Stimulated activated CD4-positive, alpha-beta T cell treated with anti-CD3 and anti-CD28 coated beads, Interleukin-12 subunit alpha, Interleukin-12 subunit beta, amount 100 ng/mL, for 48 hours (primary cell): ENCODE data around the gene ACTR2.
"Not testable (repeated sequence)": the region's sequence is repeated elsewhere in the genome, so short reads cannot be mapped to it uniquely, and the experiment has no call there.

Source experiments
- DNase-seq, 3 donors: peaks; one replicate each; pipeline ENCODE4 v3.0.0-alpha.2; 2020; ENCODE audit warnings: low read depth in 2 of 3, low spot score in 1 of 3

ACTR2 gene

GRCh38 chr2:65311049-65311448 is 83.4 kb downstream of the ACTR2 start:
- DNase-seq, result no peak

GRCh38 chr2:65311596-65311995 is 84.0 kb downstream of the ACTR2 start:
- DNase-seq, result no peak

- DNase-seq, result no peak
These were observed 85.7 kb downstream of the ACTR2 start for GRCh38 chr2:65313126-65313953.

DNA sequence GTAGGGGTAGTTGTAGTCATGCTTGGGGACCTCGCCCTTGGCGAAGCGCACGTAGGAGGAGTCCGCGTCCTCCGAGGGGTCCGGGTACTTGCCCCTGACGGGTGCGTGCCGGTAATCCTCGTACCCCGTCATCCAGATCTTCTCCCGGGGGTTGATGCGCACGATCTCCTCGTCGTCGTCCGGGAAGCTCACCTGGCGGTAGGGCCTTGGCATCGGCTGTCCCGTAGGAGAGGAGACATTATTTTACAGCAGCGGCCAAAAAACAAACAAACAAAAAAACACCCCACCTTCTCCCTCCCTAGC is 86.3 kb downstream of the ACTR2 start:
- DNase-seq, result no peak

DNA sequence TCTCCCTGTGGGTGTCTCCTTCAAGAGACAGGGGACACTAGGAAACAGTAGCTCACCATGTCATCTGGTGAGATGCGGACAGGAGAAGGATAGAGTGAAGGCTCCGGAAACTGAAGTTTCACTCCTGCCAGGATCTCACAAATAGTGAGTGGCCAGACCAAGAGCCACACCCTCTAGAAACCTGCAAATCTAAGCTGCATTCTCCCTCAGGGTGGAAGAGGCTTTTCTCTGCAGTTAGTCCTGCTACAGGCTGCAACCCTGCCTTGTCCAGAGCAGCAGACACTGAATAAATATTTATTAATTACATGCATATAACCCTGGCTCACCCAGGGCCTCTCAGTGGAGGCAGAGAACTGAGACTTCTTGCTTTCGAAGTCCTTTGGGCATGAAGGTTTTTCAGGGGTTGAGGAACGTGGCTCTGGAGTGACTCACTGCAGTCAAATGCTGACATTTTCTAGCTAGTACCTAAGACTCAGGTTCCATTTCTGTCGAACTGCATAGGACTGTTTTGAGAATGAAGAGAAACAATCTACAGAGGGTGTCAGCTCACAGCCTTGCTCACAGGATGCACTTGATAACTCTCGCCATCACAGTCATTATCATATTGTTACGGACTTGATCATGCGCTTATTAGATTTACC is 87.3 kb downstream of the ACTR2 start:
- no peak for DNase-seq

DNA sequence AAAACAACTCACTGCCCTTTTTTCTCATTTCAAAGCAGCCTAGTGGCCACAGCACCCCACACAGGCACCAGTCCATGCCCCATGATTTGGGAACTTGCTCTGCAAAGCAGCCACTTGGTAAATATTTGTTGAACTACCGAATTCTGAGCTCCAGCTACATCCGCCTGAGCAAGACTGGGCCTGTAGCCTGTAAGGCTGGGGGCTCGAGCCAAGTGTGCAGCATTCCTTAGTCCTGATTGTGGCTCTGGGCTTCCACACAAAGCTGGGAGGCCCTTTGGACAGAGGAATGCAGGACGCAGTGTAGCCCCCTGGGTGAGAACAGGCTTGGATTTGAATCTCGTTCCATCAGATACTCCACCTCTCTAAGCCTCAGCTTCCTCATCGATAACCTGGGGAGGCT is 88.4 kb downstream of the ACTR2 start:
- DNase-seq, result no peak

DNA sequence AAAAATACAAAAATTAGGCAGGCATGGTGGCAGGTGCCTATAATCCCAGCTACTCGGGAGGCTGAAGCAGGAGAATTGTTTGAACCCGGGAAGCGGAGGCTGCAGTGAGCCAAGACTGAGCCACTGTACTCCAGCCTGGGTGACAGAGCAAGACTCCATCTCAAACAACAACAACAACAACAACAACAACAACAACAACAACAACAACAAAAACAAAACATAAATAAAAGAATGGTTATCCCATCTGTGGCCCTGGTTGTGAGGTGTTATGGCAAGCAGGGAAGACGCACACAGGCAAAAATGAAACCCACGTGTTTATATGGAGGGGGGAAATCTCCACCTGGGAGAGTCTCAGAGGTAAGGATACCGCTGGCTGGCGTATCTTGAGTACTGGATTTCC is 89.7 kb downstream of the ACTR2 start:
- DNase-seq, result not testable (repeated sequence)

DNA sequence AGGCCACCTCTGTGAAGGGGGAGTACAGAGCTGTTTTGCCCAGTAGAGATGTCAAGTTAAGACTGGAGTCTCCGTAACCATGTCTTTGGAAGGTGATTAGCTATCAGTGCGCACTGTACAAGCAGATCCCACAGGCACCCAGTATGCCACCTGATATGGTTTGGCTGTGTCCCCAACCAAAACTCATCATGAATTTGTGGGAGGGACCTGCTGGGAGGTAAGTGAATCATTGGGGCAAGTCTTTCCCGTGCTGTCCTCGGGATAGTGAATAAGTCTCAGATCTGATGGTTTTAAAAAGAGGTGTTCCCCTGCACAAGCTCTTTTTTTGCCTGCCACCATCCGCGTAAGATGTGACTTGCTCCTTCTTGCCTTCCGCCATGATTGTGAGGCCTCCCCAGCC is 90.2 kb downstream of the ACTR2 start:
- no peak for DNase-seq

DNA sequence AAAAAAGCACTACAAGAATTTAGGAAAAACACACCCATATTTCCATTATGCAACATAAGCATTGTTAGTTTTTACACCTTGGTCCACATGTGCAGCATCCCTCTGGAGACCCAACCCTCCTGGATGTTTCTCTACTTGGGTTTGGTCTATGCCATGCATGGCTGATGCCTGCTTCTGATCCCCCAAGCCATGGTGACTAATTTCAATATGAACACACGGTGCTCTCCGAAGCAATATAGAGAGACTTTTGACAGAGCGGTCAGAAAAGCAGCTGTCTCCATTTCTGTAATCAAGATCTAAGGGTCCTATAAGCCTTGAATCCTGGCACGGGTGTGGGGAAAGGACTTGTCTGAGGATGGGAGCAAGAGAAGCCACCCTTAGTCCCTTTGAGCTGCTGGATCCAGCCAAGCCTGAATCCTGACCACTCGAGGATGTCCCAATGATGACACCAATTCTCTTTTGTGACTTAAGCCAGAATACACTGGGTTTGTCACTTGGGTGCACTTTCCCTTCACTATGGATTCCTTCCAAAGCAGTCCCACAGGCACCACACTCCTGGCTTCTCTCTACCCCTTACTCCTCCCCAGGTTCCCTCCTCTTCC is 91.5 kb downstream of the ACTR2 start:
- no peak for DNase-seq

DNA sequence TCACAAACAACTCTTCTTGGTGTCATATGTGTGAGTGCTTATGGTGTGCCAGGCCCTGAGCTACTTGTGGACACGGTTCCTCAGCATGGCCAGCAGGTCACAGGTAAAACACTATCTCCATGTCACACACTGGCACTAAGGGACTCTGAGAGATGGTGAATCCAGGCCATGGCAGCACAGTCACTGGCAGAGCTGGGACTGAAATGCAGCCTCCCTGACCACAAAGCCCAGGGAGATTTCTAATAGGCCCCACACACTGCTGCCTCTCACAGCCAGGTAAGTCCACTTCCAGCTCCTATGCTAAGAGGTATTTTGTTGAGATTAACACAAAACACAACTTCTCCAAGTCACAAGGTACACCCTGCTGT is 92.0 kb downstream of the ACTR2 start:
- DNase-seq, result no peak

DNA sequence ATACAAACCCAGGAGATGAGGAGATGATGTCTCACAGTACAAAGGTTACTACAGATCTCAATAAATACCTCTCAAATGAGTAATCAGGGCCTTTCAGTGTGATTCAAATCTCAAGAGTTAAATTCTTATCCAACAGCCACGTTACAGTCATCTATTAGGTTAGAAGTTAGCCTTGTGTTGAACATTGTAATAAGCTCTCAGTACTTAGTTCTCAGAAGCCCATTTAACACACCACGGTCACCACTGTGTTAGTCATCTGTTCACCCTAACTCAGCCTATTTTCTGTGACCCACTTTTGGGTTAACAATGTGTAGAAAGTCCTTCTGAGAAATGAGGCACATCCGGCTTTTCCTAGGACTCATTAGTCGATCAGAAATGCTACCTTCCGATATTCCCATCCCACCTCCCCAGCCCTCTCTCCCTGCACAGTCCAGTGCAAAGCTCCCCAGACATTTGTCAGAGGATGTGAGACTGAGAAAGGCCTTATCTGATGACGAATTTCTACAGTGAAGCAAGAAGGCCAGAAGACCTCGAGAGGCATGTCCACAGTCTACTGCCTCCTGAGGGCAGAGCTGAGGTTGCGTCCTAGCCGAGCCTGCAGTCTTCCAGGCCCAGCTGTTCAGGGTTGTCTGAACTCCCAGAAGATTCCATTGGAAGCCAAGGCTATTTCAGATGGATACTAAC is 92.6 kb downstream of the ACTR2 start:
- peak in 2 of 3 donors; percentile 9 to 28 for DNase-seq
